HG03025 (cell line): Measurements from ENCODE around the gene LAMTOR2.

ENCODE experiments used
- ATAC-seq: cut with Tn5 transposase; IDR thresholded peaks from one replicate; pipeline ENCODE4 v1.9.1; 2021; ENCODE audit warnings: mild to moderate bottlenecking, moderate library complexity; ENCODE audit not compliant: unreplicated experiment, low FRiP score

The LAMTOR2 gene

DNA sequence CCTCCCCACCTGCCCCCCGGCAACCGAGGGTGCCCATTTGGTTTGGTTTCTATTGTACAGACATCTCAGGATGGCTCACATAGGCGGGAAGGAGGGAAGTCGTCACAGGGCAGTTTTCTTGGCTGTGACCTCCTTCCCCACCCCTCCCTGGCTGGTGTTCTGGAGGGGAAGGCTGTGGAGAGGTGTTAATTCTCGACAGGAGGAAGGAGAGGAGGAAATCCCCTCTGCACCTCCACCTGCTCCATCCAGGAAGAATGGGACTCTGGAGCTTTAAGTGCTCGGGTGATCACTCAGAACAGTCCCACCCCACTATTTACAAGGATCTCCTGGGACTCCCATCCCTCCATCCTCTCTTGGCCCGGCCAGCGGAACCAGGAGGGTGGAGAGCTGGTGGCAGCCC, 20.1 kb downstream of the LAMTOR2 start:
- ATAC-seq, result no peak

DNA sequence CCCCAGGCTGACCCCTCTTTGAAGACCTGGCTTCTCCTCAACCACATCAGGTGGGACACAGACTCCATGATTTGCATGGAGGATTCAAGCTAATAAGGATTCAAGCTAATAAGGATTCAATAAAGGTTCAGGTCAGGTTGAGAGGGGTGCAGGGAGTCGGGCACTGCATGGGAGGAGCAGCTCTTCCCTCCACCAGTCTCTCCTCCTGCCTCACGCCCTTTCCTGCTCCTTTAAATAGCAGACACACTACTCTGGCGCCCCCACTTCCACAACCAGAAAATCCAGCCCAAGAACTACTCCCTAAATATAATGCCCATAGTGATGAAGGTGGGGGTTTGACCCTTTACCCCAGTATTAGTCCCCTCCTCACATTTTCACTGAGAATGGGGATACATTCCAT, 20.6 kb downstream of the LAMTOR2 start:
- ATAC-seq, result no peak

DNA sequence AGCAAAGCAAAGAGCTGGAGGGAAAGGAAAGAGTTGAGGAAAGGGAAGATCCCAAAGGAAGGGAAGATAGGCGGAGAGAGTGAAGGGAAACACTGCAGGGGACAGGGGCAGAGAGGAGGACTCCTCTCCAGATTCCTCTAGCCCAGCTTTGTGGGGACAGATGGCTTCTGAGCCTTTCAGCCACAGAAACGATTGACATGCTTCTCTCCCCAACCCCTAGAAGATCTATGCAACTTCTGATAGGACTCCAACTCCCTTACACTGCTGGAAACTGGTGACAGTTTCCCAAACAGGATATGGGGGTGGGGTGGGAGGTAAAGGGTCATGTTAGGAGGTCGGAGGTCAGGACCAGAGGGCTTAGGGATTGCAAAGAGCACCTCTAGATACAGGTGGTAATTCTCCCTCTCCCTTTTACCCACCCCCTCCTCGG, 21.2 kb downstream of the LAMTOR2 start:
- ATAC-seq, result no peak

DNA sequence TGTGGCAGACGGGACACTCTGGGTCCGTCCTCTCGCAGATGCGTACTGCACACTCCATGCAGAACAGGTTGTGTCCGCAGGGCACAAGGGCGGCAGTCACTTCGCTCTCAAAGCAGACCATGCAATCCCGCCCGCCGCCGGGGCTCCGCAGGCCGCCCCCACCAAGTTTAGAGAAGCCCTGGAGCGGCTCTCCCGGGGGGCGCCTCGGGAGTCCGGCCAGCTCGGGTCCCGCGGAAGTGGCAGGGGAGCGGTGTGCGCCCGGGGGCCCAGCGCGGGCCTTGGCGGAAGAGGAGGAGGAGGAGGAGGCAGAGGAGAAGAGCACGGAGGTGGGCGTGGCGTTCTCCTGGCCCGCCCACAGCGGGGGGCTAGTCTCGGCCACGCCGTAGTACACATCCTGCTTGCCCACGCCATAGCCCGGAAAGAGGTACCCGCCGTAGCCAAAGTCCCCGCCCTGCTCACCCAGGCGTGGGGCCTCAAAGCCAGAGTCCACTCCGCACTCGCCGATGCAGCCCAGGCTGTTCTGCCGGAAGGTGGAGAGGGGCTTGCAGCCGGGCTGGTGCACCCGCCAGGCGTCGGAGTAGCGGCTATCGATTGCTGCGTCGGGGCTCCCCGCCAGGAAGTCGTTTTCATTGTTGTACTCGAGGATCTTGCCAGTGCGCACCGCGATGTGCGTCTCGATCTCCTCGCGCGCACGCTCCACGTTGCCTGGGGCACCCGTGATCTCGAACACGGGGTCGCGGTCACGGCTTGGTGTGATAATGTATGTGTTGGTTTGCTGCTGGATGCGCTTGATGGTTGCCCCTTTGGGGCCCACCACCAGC, 22.2 kb downstream of the LAMTOR2 start:
- no peak for ATAC-seq

DNA sequence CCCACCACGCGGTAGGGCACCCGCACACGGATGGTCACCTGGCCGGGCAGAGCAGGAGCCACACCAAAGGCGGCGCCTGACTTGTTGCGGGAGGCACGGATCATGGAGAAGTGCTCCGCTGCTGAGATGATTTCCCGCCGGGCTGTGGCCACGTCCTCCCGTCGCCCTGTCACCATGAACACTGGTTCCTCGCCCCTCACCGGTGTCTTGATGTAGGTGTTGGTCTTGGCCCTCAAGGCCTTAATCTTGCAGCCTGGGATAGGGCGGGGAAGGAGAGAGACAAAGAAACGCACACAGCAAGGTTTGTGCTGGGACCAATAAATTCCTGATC, 22.8 kb downstream of the LAMTOR2 start:
- ATAC-seq, result no peak

DNA sequence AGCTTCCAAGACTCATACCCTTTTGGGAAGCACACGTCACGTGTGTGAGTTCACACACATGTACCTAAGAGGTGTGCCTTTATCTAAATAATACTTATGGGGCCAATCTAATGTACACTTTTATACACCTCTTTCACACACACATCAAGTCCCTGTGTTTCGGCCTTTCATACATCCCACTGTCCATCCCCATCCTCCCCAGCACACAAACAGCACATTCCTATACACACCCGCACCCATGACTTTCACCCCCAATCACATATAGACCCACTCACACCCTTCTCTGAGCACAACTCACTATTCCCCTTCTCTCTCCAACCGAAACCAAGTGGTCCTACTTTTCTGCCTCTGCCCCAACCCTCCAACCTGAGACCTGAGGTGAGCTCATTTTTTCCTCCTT, 24.1 kb downstream of the LAMTOR2 start:
- no peak for ATAC-seq

DNA sequence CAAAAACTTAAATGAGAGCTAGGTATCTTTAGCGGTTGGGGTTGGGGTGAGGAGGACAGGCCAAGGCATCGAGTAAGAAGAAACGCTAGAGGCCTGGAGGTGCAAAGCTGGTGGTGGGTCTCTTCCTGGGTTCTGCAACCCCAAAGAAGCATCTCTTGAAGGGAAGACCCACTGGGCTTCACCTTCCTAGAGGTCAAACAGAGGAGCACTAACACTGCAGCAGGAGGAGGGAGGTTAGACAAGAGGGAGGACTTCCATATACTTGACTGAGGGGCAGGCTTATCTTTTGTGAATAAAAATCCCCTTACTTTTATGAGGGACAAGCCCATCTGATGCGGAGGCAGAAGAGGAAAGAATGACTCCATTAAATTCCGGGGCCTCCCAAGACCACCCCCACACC, 25.2 kb downstream of the LAMTOR2 start:
- ATAC-seq, result no peak

DNA sequence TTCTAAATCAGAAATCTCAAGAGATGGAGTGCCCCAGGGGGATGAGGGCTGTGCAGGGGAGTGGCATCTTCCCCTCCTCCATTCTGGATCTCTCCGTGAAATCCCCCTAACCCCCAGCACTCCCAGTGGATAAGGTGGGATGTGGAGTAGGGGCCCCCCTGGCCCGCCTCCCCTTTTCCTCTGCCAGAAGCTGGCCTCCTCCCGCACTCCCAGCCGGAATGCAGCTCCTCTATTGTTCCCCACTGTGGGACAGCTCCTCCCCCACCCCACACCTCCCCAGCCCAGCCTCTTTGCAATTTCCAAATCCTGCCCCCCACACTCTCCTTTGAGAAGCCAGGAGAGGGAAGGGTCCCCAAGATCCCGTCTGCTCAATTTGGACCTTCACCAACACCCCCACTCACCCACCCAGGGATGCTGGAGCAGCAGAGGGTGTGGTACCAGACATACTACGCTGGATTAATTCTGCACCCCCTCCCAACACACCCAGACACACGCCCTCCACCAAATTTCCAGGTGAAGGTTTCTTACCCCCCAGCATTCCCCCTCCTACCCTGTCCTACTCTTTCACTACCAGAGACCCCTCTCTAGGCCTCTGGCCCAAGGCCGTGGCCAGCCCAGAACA, 25.8 kb downstream of the LAMTOR2 start:
- ATAC-seq, result no peak

DNA sequence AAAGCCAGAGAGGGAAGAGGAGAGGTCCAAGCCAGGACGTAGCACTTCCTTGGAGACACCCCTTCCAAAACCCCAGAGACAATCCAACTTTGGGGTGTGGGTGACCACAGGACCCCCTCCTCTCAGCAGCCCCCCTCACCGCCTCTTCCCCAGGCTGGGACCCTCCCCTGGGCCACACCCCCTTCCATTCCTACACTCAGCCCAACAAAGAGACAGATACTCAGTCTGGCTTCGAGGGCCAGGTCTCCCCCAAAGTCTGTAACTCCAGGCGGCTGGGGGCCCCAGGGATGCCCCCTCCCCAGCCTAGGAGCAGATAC, 26.2 kb downstream of the LAMTOR2 start:
- ATAC-seq, result no peak

DNA sequence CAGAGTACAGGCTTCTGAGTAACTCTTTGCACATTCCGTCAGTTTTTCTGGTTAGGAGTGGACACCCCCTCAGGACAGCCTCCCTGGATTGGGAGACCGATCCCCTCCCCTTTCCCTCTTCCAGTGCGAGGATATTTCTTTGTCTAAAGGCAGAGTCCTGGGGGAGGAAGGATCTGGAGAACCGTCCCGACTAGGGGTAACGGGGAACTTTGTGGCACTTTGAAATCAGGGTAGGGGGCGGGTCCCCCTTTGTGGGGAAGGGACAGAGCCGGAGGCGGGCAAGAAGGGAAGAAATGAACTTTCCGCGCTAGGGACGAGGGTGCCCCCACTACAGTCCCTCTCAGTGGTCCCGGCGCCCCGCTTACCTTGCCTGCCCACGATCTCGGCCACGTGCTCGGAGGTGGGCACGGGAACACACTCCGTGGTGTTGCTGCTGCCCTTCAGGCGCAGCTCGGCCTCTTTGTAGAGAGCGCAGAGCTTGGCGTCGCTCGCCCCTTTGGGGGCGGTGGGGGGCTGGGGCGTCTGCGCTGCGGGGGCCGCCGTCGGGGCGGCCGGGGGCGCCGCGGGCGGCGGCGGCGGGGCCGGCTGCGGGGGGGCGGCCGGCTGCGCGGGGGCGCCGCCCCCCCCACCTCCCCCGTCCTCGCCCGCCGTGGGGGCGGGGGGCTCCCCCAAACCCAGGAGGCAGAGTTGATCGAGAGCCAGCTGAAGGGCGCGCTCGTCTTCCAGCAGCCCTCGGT, 26.8 kb downstream of the LAMTOR2 start:
- no peak for ATAC-seq

DNA sequence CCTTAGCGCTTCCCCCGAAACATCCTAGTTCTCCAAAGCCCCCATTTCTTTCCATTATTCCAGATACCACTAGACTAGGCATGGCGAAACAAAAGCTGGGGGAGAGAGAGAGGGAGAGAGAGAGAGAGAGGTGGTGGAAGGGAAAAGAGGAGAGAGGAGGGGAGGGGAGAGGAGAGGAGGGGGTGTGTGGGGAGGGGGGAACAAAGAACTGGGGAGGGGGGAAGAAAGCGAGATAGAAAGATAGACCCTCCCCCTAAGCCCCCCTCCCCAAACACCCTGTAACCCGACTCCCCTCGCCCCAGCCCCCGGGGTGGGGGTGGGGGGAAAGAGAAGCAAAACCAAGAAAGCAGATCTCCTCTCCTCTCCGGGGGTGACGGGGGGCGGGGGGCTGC, 27.3 kb downstream of the LAMTOR2 start:
- ATAC-seq, result no peak

DNA sequence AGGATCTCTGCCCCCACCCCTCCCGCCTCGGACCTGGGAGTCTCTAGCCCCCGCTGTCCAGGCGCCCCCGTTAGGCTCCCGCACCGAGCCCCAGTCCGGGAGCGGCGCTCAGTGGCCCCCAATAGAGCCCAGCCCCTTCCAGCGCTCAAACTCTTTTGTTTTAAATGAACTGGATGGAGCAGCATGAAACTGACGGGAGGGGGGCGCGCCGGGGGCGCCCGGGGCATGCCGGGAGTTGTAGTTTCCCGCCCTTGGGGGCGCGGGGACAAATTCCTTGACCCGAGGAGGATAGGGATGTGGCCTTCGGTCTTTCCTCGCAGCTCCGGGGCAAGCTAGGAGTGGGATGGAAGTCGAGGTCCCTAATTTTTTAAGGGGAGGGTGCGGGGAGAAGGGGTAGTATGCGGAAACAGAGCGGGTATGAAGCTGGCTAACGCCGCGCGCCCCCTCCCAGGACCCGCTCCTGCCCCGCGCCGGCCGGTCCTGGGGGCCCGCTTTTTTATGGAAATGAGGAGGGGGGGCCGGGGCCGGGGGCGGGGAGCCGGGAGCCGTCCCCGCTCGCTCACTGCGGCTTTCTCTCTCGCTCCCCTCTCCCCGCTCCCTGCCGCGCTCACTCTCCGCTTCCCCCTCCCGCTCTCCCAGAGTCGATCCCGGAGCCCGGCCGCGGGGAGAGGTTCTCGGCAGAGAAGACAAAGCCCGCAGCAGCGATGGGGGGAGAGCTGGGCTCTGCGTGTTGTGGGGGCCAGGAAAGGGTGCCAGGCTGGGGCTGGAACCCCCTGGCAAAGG, 27.9 kb downstream of the LAMTOR2 start, which contains the start of gene MEX3A:
Gene MEX3A, minus strand, starts transcription at position 157 of the 783 bp plus-strand sequence. CDS start 467 bp downstream, outside the sequence.
- ATAC-seq, result no peak

DNA sequence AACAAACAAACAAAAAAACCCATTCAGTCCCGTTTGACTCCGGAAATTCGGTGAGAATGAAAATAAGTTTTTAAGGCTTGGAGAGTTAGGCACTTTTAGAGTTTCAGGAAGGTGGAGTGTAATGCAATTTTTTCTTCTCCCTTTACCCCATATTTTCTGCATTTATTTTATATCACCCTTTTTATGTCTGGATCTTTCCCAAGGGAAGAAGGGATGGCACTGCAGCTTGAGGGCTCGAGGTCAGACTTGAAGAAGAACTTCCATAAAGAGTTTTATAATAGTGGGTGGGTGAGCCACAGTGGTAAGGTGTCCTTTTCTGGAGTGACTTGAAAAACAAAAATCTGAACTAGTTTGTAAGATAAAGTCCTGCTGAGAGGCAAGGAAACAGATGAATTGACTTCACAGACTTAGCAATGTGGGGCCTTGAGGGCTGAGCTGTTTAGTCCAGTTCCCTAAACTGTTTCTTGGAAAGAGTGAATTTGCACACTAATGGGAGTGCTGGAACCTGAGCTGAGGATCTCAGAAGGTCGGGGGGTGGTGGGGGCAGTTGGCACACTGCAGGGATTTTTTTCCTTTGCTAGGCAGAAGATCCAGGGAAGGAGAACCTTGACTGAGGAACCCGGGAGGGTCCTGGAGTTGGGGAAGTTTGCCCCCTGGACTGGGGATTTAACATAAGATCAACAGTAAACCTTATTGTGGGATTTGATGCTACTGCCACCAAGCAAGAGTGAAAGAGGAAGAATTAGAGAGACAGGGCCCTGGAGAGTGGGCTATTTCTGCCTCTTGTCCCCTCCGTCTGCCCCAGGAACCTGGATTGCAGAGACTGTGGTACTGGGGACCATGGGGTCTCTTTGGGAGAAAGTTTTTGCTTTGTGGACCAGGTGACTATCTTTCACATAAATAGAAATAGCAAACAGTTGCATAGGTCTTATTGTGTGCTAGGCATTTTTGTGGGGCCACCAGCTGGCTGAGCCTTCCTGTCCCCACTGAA, 29.5 kb downstream of the LAMTOR2 start:
- ATAC-seq, result no peak

DNA sequence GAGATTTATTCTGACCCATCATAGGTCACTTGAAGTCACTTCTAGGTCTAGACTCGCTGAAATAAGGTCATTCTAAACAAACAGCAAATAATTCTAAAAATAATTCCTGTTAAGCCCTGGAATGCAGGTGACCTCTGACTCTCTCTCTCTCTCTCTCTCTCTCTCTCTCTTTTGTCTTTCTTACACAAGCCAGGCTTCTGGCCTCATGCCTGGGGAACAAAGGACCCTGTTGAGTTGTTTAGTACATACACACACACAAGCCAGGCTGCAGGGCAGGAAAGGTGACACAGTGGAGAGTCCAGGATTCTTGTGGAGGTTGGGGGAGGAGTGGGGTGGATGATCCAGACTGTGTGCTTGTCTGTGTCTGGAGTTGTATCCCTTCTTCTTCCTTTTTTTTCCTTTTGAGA, 31.7 kb downstream of the LAMTOR2 start:
- no peak for ATAC-seq

DNA sequence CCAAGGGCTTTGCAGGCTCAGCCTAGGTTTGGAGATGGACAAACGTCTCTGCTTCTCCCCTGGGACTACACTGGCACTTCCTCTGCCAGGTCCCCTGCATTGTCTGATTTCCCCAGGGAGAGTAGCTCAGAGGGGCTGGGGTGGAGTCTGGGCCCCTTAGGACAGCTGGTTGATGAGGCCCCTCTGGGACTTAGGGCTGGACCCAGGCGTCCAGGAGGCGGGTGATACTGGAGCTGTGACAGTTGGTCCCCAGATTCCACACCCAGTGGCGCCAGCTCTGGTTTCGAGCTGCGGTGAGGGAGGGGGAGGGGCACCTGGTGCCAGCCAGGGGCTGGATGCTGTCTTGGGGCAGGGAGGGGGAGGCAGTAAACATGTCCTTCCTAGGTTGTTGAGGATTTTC, 35.1 kb downstream of the LAMTOR2 start:
- ATAC-seq, result no peak

DNA sequence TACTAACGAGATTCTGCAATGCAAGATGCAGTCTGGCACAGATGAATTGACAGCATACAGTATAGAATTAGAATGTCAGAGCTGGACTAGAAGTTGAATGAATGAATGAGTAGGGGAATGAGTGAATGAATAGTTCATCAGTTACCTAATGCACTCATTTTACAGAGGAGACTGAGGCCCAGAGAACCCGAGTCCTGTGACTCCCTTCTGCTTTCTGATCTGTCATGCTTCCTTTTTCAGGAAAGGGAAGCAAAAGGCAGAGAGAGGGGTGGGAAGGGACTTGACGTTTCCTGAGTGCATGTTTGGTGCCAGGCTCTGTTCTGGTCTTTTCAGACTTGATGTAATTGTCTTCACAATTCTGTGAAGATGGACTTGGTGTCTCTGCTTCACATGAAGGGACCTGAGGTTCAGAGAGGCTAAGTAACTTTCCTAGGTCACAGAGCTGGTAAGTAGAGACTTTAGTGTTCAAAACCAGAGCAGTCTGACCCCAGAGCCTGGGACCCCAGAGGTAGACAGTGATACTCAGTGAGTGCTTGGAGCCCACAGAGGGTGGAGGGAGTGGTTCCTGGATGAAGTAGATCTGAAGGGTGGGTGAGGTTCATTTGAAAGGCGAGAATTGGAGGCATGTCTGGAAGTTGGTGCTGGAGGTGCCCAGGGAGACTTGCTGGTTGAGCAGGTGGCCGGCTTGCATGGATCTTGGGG, 35.7 kb downstream of the LAMTOR2 start:
- no peak for ATAC-seq

DNA sequence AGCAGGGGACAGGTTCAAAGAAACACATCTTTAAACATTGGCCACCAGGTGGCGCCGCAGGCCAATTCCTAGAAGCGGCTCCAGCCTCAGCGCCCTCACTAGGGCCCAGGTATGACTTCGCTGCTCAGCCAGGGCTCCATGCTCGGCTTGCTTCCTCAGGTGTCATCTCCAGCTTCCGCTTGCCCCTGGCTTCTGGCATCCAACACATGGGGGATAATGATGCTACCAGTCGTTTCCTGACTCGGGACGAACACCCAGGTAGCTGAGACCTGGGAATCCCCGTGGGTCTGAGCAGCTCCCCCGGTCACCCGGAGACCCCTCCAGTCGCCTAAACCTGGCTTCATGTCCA, 36.2 kb downstream of the LAMTOR2 start:
- no peak for ATAC-seq

DNA sequence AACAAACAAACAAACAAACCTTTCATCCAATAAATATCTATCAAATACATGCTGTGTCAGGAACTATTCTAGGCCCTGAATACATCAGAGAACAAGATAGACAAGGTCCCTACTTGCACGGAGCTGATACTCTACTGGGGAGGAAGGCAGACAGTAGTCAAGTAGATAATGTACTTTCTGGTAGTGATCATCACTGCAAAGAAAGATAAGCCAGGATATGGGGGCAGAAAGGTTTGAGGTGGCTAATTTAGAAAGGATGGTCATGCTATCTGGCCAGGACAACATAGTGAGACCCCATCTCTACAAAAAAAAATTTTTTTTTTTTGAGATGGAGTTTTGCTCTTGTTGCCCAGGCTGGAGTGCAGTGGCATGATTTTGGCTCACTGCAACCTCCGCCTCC, 37.0 kb downstream of the LAMTOR2 start:
- ATAC-seq, result no peak

DNA sequence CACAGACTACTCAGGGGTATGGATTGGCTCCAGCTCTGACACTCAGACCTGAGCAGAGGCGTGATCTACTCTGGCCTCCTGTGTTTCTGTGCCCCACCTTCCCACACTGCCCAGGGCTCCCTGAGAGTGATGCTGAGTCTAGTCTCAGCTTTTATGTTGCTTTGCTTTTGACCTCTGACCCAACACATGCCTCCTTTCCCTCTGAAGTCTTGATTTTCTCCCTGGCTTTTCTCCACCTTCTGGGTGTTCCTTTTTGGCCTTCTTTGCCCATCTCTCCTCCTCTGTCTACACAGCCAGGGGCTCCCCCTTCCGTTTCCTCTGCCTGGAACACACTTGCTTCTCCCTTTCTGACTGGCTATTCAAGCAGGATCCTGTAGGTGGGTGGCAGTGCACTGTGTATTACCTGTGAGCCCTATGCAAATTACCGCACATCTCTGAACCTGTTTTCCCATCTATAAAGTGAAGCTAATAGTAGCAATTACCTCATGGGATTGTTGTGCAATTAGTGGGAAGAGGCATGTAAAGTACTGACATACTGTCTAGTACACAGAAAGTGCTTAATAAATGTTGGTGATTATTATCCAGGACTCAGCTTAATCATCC, 41.4 kb downstream of the LAMTOR2 start:
- no peak for ATAC-seq
